Measurements from ENCODE around the gene BCAS1.

The BCAS1 gene

DNA sequence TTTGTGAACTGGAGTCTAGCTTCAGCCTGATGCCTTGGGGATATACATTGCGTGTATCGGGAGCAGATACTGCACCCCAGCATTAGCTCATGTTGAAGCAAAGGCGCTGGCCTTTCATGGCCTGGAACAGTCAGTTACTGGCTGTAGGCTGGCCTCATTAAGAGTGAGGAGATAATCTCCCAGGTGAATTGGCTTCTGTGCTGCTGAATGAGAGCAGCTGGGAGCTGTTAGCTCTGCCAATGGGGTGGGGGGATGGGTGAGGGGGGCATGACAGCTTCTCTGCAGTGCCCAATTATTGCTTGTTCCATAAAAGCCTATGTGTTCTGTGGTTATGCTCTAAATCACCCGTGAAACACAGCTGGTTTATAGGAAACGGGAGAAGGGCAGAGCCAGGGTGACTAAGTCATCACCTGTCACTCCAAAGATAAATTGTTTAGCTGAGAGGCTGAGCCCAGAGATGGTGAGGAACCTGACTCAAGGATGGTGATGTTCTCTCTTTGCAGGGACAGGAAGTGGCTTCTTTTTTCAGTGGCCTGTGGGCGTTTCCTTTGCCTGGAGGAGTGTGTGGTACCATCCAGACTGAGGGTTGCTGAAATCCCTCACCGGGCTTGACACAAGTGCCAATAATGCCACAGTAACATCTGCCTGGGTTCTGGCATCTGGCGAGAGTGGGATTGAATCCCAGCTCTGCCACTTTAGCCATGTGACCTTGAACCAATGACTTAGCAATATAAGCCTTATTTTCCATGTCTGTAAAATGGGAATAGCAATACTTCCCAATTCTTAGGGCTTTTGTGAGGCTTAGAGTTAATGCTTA lies 170.8 kb downstream of the BCAS1 start:
- TF ChIP-seq, protein P1, sequence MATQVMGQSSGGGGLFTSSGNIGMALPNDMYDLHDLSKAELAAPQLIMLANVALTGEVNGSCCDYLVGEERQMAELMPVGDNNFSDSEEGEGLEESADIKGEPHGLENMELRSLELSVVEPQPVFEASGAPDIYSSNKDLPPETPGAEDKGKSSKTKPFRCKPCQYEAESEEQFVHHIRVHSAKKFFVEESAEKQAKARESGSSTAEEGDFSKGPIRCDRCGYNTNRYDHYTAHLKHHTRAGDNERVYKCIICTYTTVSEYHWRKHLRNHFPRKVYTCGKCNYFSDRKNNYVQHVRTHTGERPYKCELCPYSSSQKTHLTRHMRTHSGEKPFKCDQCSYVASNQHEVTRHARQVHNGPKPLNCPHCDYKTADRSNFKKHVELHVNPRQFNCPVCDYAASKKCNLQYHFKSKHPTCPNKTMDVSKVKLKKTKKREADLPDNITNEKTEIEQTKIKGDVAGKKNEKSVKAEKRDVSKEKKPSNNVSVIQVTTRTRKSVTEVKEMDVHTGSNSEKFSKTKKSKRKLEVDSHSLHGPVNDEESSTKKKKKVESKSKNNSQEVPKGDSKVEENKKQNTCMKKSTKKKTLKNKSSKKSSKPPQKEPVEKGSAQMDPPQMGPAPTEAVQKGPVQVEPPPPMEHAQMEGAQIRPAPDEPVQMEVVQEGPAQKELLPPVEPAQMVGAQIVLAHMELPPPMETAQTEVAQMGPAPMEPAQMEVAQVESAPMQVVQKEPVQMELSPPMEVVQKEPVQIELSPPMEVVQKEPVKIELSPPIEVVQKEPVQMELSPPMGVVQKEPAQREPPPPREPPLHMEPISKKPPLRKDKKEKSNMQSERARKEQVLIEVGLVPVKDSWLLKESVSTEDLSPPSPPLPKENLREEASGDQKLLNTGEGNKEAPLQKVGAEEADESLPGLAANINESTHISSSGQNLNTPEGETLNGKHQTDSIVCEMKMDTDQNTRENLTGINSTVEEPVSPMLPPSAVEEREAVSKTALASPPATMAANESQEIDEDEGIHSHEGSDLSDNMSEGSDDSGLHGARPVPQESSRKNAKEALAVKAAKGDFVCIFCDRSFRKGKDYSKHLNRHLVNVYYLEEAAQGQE (IDR thresholded peaks at IDR 0.05; ENCODE audit: insufficient replicate concordance, low read depth), result no peak
- TF ChIP-seq SPI1 (IDR thresholded peaks at IDR 0.05; ENCODE audit: borderline replicate concordance, low read depth), result peak; percentile 62; the same call in 1 of the 2 replicates
- 0 out of 2 replicates have a peak, but pooled peaks have one; percentile 16 for TF ChIP-seq GABPA (IDR thresholded peaks at IDR 0.05; ENCODE audit: low read depth)
- no peak for TF ChIP-seq CTCF (IDR thresholded peaks at IDR 0.05; ENCODE audit: insufficient read depth, low read length)
- no peak for TF ChIP-seq POLR2AphosphoS5 (IDR thresholded peaks at IDR 0.05; ENCODE audit: low read depth)
- Histone ChIP-seq H3K27ac (replicated peaks) (no peak overlapping the region), H3K4me3 (replicated peaks; ENCODE audit: insufficient read depth, low read length) (no peak overlapping the region), H3K27me3 (ENCODE audit: insufficient read depth, poor library complexity, severe bottlenecking) (no peaks in the 10 kb centered on the region)
- DNase-seq (ENCODE audit: low read depth in 1 of 2, low spot score in 1 of 2), result peak in 1 of 2 experiments; percentile 81

DNA sequence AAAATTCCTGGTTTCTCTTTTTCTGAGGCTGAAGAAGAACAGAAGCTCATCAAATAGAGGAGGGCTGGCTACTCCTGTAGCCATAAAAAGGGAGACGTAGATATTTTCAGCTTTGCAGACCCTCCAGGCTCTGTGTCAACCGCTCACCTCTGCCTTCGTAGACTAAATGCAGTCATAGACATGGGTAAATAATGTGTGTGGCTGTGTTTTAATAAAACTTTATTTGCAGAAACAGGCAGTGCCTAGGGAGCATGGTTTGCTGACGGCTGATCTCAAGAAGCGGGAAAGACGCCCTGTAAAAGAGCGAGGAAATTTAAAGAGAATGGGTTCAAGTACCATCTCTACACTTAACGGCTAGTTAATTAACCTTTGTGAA lies 171.8 kb downstream of the BCAS1 start:
- no peak overlapping the region for H3K4me3 ChIP-seq (replicated peaks; ENCODE audit: insufficient read depth, low read length)
- no peak for DNase-seq (ENCODE audit: low read depth in 1 of 2, low spot score in 1 of 2)
- TF ChIP-seq CTCF (IDR thresholded peaks at IDR 0.05; ENCODE audit: insufficient read depth, low read length) (no peak), POLR2AphosphoS5 (IDR thresholded peaks at IDR 0.05; ENCODE audit: low read depth) (no peak), GABPA (IDR thresholded peaks at IDR 0.05; ENCODE audit: low read depth) (no peak), SPI1 (IDR thresholded peaks at IDR 0.05; ENCODE audit: borderline replicate concordance, low read depth) (no peak)
- TF ChIP-seq, protein P1 (IDR thresholded peaks at IDR 0.05; ENCODE audit: insufficient replicate concordance, low read depth), result no peak
- no peaks in the 10 kb centered on the region for H3K27me3 ChIP-seq (ENCODE audit: insufficient read depth, poor library complexity, severe bottlenecking)
- no peak overlapping the region for H3K27ac ChIP-seq (replicated peaks)

DNA sequence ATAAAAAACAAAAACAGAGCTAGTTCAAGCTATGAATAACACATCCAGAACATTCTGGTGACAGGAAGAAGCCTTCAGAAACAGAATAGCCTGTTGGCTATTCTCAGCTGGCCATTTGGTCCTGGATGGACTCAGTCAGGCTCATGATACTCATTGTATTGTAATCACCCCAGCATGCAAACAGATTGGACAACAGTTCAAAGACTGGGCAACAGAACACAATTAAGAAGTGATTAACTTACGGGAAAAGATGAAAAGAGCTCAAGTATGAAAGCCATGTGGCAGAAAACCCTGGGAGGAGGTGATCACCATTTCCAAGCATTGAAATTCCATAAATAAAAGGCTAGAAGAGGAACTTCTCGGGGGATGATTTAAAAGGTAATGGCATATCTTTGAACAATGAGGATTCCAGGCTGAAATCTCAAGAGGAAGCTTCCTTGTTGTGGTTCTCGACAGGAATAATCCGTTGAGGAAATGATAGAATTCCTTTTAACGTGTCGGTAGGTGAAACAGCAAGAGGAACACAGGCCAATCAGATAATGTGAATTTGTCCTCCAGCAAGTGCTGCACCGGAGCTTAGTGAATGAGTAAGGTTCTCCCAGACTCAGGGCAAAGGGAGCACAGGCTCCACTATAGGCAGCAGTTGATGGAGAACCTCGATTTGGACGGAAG lies 172.4 kb downstream of the BCAS1 start:
- Histone ChIP-seq H3K27me3 (ENCODE audit: insufficient read depth, poor library complexity, severe bottlenecking) (no peaks in the 10 kb centered on the region), H3K4me3 (replicated peaks; ENCODE audit: insufficient read depth, low read length) (no peak overlapping the region), H3K27ac (replicated peaks) (no peak overlapping the region)
- TF ChIP-seq CTCF (IDR thresholded peaks at IDR 0.05; ENCODE audit: insufficient read depth, low read length), result no peak
- TF ChIP-seq POLR2AphosphoS5 (IDR thresholded peaks at IDR 0.05; ENCODE audit: low read depth), result no peak
- no peak for TF ChIP-seq SPI1 (IDR thresholded peaks at IDR 0.05; ENCODE audit: borderline replicate concordance, low read depth)
- TF ChIP-seq GABPA (IDR thresholded peaks at IDR 0.05; ENCODE audit: low read depth), result no peak
- TF ChIP-seq, protein P1 (IDR thresholded peaks at IDR 0.05; ENCODE audit: insufficient replicate concordance, low read depth), result no peak
- no peak for DNase-seq (ENCODE audit: low read depth in 1 of 2, low spot score in 1 of 2)
